Measurements from ENCODE around the gene SLC12A7. TPM values are rescaled to one million over a fixed set of nuclear protein-coding genes. Genes with fewer than 3 reads are reported as not detected.

SLC12A7 gene
- total and polyA plus RNA-seq, 11 donors = 66.3 to 159 (median 128) TPM

DNA sequence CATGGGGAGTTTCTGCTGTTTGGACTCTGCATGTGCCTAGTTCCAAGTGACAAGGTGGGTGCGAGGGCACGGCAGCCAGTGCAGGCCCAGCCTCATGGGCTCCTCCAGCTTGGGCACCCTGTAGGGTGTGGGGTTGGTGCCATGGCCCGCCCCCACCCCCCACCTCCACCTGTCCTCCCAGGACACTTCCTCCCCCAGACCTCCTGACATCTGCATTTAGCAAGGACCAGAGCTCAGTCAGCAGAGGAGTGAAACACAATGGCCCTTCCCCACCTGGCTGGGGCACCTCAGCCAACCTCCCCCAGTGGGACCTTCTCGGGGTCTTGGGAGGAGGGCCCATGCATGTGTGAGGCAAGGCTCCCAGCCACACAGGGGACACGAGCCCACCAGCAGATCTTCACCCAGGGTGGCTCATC, 105.2 kb downstream of the SLC12A7 start:
- Histone ChIP-seq H3K4me1 (peaks cover 0 to 53% (median 26%) of the 10 kb centered on the region in 12 donors), H3K27me3 (peaks cover 6 to 58% (median 11%) of the 10 kb centered on the region in 9 donors), H3K27ac (no peak overlapping the region), H3K9me3 (no peaks in the 10 kb centered on the region), H3K4me3 (no peak overlapping the region), H3K36me3 (no peaks in the 10 kb centered on the region)
- peak in 4 of 5 donors; percentile 15 to 41 (median 18) for DNase-seq
- WGBS, 4 donors = 82 to 100% (median 95%) methylated on average over 4 to 5 of the region's 5 CpGs
- TF ChIP-seq, protein P1, sequence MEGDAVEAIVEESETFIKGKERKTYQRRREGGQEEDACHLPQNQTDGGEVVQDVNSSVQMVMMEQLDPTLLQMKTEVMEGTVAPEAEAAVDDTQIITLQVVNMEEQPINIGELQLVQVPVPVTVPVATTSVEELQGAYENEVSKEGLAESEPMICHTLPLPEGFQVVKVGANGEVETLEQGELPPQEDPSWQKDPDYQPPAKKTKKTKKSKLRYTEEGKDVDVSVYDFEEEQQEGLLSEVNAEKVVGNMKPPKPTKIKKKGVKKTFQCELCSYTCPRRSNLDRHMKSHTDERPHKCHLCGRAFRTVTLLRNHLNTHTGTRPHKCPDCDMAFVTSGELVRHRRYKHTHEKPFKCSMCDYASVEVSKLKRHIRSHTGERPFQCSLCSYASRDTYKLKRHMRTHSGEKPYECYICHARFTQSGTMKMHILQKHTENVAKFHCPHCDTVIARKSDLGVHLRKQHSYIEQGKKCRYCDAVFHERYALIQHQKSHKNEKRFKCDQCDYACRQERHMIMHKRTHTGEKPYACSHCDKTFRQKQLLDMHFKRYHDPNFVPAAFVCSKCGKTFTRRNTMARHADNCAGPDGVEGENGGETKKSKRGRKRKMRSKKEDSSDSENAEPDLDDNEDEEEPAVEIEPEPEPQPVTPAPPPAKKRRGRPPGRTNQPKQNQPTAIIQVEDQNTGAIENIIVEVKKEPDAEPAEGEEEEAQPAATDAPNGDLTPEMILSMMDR (IDR thresholded peaks at IDR 0.05) = no peak
- TF ChIP-seq POLR2A (IDR thresholded peaks at IDR 0.05) = no peak
- intact Hi-C loops (cut with DNase I) = loop anchor here in 7 of 10 donors (2.0 to 10.0 kb wide), 4 partner anchors 82 to 138 kb away; no protein-coding TSS in a partner anchor
- no peak for ATAC-seq

DNA sequence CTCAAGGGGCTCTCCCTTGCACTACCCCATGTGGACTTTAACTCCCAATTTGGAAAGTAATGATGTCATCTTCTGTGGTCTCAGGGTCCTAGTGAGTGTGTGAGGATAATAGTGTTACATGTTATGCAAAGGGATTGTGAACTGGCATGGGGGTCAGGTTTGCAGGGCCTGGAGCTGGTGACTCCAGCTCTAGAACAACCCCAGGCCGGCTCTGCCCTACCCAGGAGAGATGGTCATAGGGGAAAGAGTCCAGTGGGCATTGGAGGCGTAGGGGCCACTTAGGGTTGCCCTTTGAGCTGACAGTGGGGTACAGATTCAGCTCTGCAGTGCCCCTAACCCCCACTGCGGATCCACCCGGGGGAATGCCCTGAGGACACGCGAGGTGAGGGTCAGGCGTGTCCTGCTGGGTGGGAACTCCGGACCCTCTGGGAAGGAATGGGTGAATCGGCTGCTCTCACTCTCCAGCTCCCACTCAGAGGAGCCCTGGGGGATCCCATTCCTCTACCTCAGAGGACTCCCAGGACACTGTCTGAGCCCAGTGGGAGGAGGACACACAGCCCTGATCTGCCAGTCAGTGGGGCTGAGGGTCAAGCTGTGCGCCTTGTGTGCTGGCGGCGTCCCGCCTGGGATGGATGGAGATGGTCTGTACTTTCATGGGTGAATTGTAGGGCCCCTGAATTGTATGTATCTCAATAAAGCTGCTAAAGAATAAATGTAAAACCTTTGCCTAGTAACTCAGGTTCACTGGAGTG, 105.8 kb downstream of the SLC12A7 start:
- Histone ChIP-seq H3K27ac (no peak overlapping the region), H3K36me3 (no peaks in the 10 kb centered on the region), H3K9me3 (no peaks in the 10 kb centered on the region), H3K4me3 (no peak overlapping the region), H3K4me1 (peaks cover 0 to 53% (median 25%) of the 10 kb centered on the region in 12 donors), H3K27me3 (peaks cover 6 to 58% (median 11%) of the 10 kb centered on the region in 9 donors)
- DNase-seq = peak; percentile 7 to 56 (median 15)
- 96 to 97% (median 97%) methylated on average over 12 to 13 of the region's 13 CpGs for WGBS, 4 donors
- intact Hi-C loops (cut with DNase I) = loop anchor here in 7 of 10 donors (2.0 to 10.0 kb wide), 4 partner anchors 81 to 139 kb away; no protein-coding TSS in a partner anchor
- TF ChIP-seq, protein P1 (IDR thresholded peaks at IDR 0.05) = no peak
- no peak for TF ChIP-seq POLR2A (IDR thresholded peaks at IDR 0.05)
- no peak for ATAC-seq

GRCh38 chr5:1005249-1005851, 106.5 kb downstream of the SLC12A7 start:
- 40 to 73% (median 57%) methylated on average over 19 to 47 of the region's 47 CpGs for WGBS, 4 donors
- no peak for ATAC-seq
- TF ChIP-seq, protein P1 (IDR thresholded peaks at IDR 0.05) = no peak
- TF ChIP-seq POLR2A (IDR thresholded peaks at IDR 0.05) = no peak
- peak overlapping the region; percentile 43 to 74 (median 62) for H3K4me3 ChIP-seq
- no peaks in the 10 kb centered on the region for H3K9me3 ChIP-seq
- peaks cover 0 to 47% (median 23%) of the 10 kb centered on the region in 12 donors for H3K4me1 ChIP-seq
- H3K27me3 ChIP-seq = peaks cover 6 to 54% (median 11%) of the 10 kb centered on the region in 9 donors
- H3K27ac ChIP-seq = peak overlapping the region in 9 of 12 donors; percentile 65 to 78 (median 75)
- H3K36me3 ChIP-seq = no peaks in the 10 kb centered on the region
- peak in 4 of 5 donors; percentile 8 to 68 (median 34) for DNase-seq
- intact Hi-C loops (cut with DNase I) = loop anchor here in 6 of 10 donors (5.0 to 10.0 kb wide), 3 partner anchors 81 to 139 kb away; no protein-coding TSS in a partner anchor

All from heart left ventricle (tissue), 16 donors.